Large intestine (tissue), 3 donors: ENCODE measurements around the gene ZNF236. TPM values are rescaled to one million over a fixed set of nuclear protein-coding genes. Genes with fewer than 3 reads are reported as not detected.
"Not testable (repeated sequence)": the region's sequence is repeated elsewhere in the genome, so short reads cannot be mapped to it uniquely, and the experiment has no call there.

Experiments
- DNase-seq, 2 donors: peaks; one replicate each; pipeline versions ENCODE4 v3.0.0 to v3.0.0-alpha.2; 2013
- H3K27ac ChIP-seq: one replicate; pipeline ENCODE4 v1.5.1; 2013; ENCODE audit warnings: low read length
- H3K27me3 ChIP-seq: 2 replicates; pipeline ENCODE4 v1.6.1; 2013; ENCODE audit warnings: low read length; ENCODE audit not compliant: control insufficient read depth, insufficient read depth
- H3K36me3 ChIP-seq: 2 replicates; pipeline ENCODE4 v1.6.1; 2013; ENCODE audit warnings: low read length; ENCODE audit not compliant: control insufficient read depth, insufficient read depth
- H3K4me1 ChIP-seq: one replicate; pipeline ENCODE4 v1.6.1; 2013; ENCODE audit warnings: low read length; ENCODE audit not compliant: control insufficient read depth, insufficient read depth
- H3K4me3 ChIP-seq: one replicate; pipeline ENCODE4 v1.5.1; 2013; ENCODE audit warnings: low read length
- H3K9me3 ChIP-seq: one replicate; pipeline ENCODE4 v1.6.1; 2013; ENCODE audit warnings: mild to moderate bottlenecking, low read depth, low read length, moderate library complexity; ENCODE audit not compliant: control insufficient read depth
- WGBS: methylation state at CpG from one replicate; pipeline ENCODE4 v1.1.5; 2013; ENCODE audit warnings: low lambda C conversion rate; ENCODE audit not compliant: insufficient coverage; 5-methylcytosine and 5-hydroxymethylcytosine counted together
- polyA plus RNA-seq: library from polyadenylated mRNA; unstranded; fragments of 120-200 nt; gene quantifications from one replicate; pipeline ENCODE4 v1.2.1, GENCODE V29; 2013

Gene ZNF236
- polyA plus RNA-seq, 1 donor = 7.1 TPM

- DNase-seq = no peak
- Histone ChIP-seq H3K9me3 (peaks cover under 1% of the 10 kb centered on the region), H3K36me3 (peaks cover 38% of the 10 kb centered on the region), H3K27ac (no peak overlapping the region), H3K4me1 (no peaks in the 10 kb centered on the region), H3K4me3 (no peak overlapping the region), H3K27me3 (no peaks in the 10 kb centered on the region)
- no CpG with 5 or more reads among the region's 6 CpGs for WGBS
These were observed 190.6 kb downstream of the ZNF236 start for GRCh38 chr18:77012806-77013541.

GRCh38 chr18:77013811-77014521, 191.6 kb downstream of the ZNF236 start:
- peaks cover 4% of the 10 kb centered on the region for H3K9me3 ChIP-seq
- DNase-seq = peak in 1 of 2 donors; percentile 11
- H3K4me3 ChIP-seq = no peak overlapping the region
- WGBS = 95% methylated on average over 4 of the region's 18 CpGs
- H3K27ac ChIP-seq = no peak overlapping the region
- H3K27me3 ChIP-seq = no peaks in the 10 kb centered on the region
- no peaks in the 10 kb centered on the region for H3K4me1 ChIP-seq
- peaks cover 37% of the 10 kb centered on the region for H3K36me3 ChIP-seq

- WGBS = no CpG with 5 or more reads among the region's 5 CpGs
These were observed 192.2 kb downstream of the ZNF236 start for GRCh38 chr18:77014538-77014937.

GRCh38 chr18:77015169-77015568, 192.8 kb downstream of the ZNF236 start:
- no peaks in the 10 kb centered on the region for H3K4me1 ChIP-seq
- 79% methylated on average over 3 of the region's 4 CpGs for WGBS
- DNase-seq = no peak
- peaks cover 4% of the 10 kb centered on the region for H3K9me3 ChIP-seq
- H3K36me3 ChIP-seq = peaks cover 31% of the 10 kb centered on the region
- no peaks in the 10 kb centered on the region for H3K27me3 ChIP-seq
- H3K4me3 ChIP-seq = no peak overlapping the region
- no peak overlapping the region for H3K27ac ChIP-seq

More at GRCh38 chr18:77014538-77014937, 192.2 kb downstream of the ZNF236 start:
- Histone ChIP-seq H3K27ac (no peak overlapping the region), H3K9me3 (peaks cover 4% of the 10 kb centered on the region), H3K36me3 (peaks cover 32% of the 10 kb centered on the region), H3K4me3 (no peak overlapping the region), H3K4me1 (no peaks in the 10 kb centered on the region), H3K27me3 (no peaks in the 10 kb centered on the region)
- no peak for DNase-seq

- no peak overlapping the region for H3K4me3 ChIP-seq
- peaks cover 4% of the 10 kb centered on the region for H3K9me3 ChIP-seq
- H3K36me3 ChIP-seq = peaks cover 35% of the 10 kb centered on the region
- H3K4me1 ChIP-seq = no peaks in the 10 kb centered on the region
- no peak for DNase-seq
- H3K27ac ChIP-seq = no peak overlapping the region
- H3K27me3 ChIP-seq = no peaks in the 10 kb centered on the region
- no CpG with 5 or more reads among the region's 16 CpGs for WGBS
These were observed 193.7 kb downstream of the ZNF236 start for GRCh38 chr18:77015771-77016710.

GRCh38 chr18:77016936-77017335, 194.6 kb downstream of the ZNF236 start:
- H3K4me1 ChIP-seq = no peaks in the 10 kb centered on the region
- no peaks in the 10 kb centered on the region for H3K27me3 ChIP-seq
- no CpG with 5 or more reads among the region's 16 CpGs for WGBS
- peaks cover 30% of the 10 kb centered on the region for H3K36me3 ChIP-seq
- H3K27ac ChIP-seq = no peak overlapping the region
- DNase-seq = no peak
- peaks cover 4% of the 10 kb centered on the region for H3K9me3 ChIP-seq
- H3K4me3 ChIP-seq = no peak overlapping the region

GRCh38 chr18:77017355-77017754, 195.0 kb downstream of the ZNF236 start:
- H3K27me3 ChIP-seq = no peaks in the 10 kb centered on the region
- whole genome bisulfite sequencing = no CpG with 5 or more reads among the region's 6 CpGs
- peaks cover 30% of the 10 kb centered on the region for H3K36me3 ChIP-seq
- H3K4me1 ChIP-seq = no peaks in the 10 kb centered on the region
- DNase-seq = no peak
- no peak overlapping the region for H3K4me3 ChIP-seq
- peaks cover 4% of the 10 kb centered on the region for H3K9me3 ChIP-seq
- H3K27ac ChIP-seq = no peak overlapping the region

GRCh38 chr18:77018650-77019049, 196.3 kb downstream of the ZNF236 start:
- not testable (repeated sequence) for DNase-seq

GRCh38 chr18:77019641-77020040, 197.3 kb downstream of the ZNF236 start:
- Histone ChIP-seq H3K27me3 (no peaks in the 10 kb centered on the region), H3K36me3 (peaks cover 36% of the 10 kb centered on the region), H3K27ac (no peak overlapping the region), H3K4me1 (no peaks in the 10 kb centered on the region), H3K9me3 (peaks cover 6% of the 10 kb centered on the region), H3K4me3 (no peak overlapping the region)
- WGBS = 100% methylated on average over 1 of the region's 9 CpGs
- DNase-seq = no peak

More at GRCh38 chr18:77018650-77019049, 196.3 kb downstream of the ZNF236 start:
- not testable (repeated sequence) for H3K4me3 ChIP-seq, H3K9me3 ChIP-seq, H3K27me3 ChIP-seq, H3K27ac ChIP-seq, H3K4me1 ChIP-seq
- peaks cover 32% of the 10 kb centered on the region for H3K36me3 ChIP-seq
